ENCODE results near the gene ZNF655. TPM values are rescaled to one million over a fixed set of nuclear protein-coding genes. Genes with fewer than 3 reads are reported as not detected.

ZNF655 gene
- total and polyA plus RNA-seq, 2 of the 4 experiments (the other 2 are of a cell fraction): 49.6 to 54.7 TPM

DNA sequence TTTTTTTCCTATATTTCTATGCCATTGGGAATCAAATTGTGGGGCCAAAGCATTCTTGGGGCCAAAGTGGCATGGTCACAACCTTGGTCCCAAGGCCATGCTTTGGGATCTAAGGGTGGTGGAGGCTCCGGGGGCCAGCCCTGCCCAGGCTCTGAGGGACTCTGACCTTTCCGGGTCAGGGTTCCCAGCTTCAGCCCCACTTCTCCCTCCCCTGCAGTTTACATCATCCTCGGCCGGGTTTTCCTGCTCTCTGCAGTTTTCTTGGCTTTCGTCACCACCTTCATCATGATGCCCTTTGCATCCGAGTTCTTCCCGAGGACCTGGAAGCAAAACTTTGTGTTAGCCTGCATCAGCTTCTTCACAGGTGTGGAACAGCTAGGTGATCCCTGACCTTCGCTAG is 48.1 kb downstream of the ZNF655 start:
- H3K36me3 ChIP-seq (ENCODE audit: control insufficient read depth, insufficient read depth, low read length): no peaks in the 10 kb centered on the region
- BruUV-seq (replicated peaks): no TSS peak
- DNase-seq: no peak
- in situ Hi-C loops (cut with MboI; ENCODE audit: low sequenced_read_pairs) (no loop called here), dilution Hi-C loops (cut with HindIII; ENCODE audit: low sequenced_read_pairs, unreplicated experiment) (no loop called here), intact Hi-C loops (cut with micrococcal nuclease) (no loop called here)
- no peaks in the 10 kb centered on the region; the same call in 1 of the 2 replicates for H3K27me3 ChIP-seq (ENCODE audit: control insufficient read depth, insufficient read depth, low read length)
- no peaks in the 10 kb centered on the region for H3K4me1 ChIP-seq (ENCODE audit: control insufficient read depth, insufficient read depth, low read length)
- H2AK9ac ChIP-seq (replicated peaks; ENCODE audit: low read depth, low read length, poor library complexity): no peak overlapping the region
- no peak overlapping the region for H4K91ac ChIP-seq (ENCODE audit: insufficient read depth, low read depth, low read length)
- no peak overlapping the region for H3K18ac ChIP-seq (ENCODE audit: low read depth, low read length)
- H3K4me3 ChIP-seq (ENCODE audit: insufficient read depth, low read depth, low read length): no peak overlapping the region
- no peaks in the 10 kb centered on the region for H3K9me3 ChIP-seq (ENCODE audit: control insufficient read depth, insufficient read depth, low read length)
- no peak overlapping the region for H2AFZ ChIP-seq (replicated peaks; ENCODE audit: low read length, poor library complexity)
- no peak overlapping the region for H2BK5ac ChIP-seq (ENCODE audit: low read depth, low read length, poor library complexity, severe bottlenecking)
- no peaks in the 10 kb centered on the region; the same call in 1 of the 2 replicates for H3K9me1 ChIP-seq (ENCODE audit: insufficient read depth, low read length)
- 63% methylated on average over 2 of the region's 8 CpGs; no CpG with 5 or more reads in 1 of the 2 experiments for WGBS, 2 experiments (ENCODE audit: extremely low coverage in 2 of 2, insufficient read length in 1 of 2)
- H2AK5ac ChIP-seq (ENCODE audit: low read depth, low read length): no peak overlapping the region
- H4K20me1 ChIP-seq (ENCODE audit: insufficient read depth, low read length): no peaks in the 10 kb centered on the region
- no peak for TF ChIP-seq MXI1 (IDR thresholded peaks at IDR 0.05; ENCODE audit: borderline replicate concordance, low read depth, low read length)
- TF ChIP-seq RFX5 (IDR thresholded peaks at IDR 0.05; ENCODE audit: low read depth, low read length): no peak
- TF ChIP-seq MAZ (IDR thresholded peaks at IDR 0.05; ENCODE audit: borderline replicate concordance, low read depth, low read length): no peak
- no peak for TF ChIP-seq ELK1 (IDR thresholded peaks at IDR 0.05; ENCODE audit: borderline replicate concordance, low read depth, low read length)
- no peak for TF ChIP-seq SMC3 (IDR thresholded peaks at IDR 0.05; ENCODE audit: low read depth, low read length)
- TF ChIP-seq BHLHE40 (IDR thresholded peaks at IDR 0.05; ENCODE audit: low read depth, low read length): no peak
- no peak for TF ChIP-seq RAD21 (IDR thresholded peaks at IDR 0.05; ENCODE audit: low read length)
- no peak for TF ChIP-seq USF2 (IDR thresholded peaks at IDR 0.05; ENCODE audit: low read depth, low read length)
- TF ChIP-seq FOS (IDR thresholded peaks at IDR 0.05; ENCODE audit: low read depth, low read length): no peak
- TF ChIP-seq, protein P1, sequence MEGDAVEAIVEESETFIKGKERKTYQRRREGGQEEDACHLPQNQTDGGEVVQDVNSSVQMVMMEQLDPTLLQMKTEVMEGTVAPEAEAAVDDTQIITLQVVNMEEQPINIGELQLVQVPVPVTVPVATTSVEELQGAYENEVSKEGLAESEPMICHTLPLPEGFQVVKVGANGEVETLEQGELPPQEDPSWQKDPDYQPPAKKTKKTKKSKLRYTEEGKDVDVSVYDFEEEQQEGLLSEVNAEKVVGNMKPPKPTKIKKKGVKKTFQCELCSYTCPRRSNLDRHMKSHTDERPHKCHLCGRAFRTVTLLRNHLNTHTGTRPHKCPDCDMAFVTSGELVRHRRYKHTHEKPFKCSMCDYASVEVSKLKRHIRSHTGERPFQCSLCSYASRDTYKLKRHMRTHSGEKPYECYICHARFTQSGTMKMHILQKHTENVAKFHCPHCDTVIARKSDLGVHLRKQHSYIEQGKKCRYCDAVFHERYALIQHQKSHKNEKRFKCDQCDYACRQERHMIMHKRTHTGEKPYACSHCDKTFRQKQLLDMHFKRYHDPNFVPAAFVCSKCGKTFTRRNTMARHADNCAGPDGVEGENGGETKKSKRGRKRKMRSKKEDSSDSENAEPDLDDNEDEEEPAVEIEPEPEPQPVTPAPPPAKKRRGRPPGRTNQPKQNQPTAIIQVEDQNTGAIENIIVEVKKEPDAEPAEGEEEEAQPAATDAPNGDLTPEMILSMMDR (conservative IDR thresholded peaks at IDR 0.05; ENCODE audit: low read depth, low read length): no peak
- TF ChIP-seq POLR2A (IDR thresholded peaks at IDR 0.05; ENCODE audit: low read depth, low read length): no peak
- no peak for TF ChIP-seq RCOR1 (IDR thresholded peaks at IDR 0.05; ENCODE audit: insufficient replicate concordance, low read length)
- no peak for TF ChIP-seq NFE2L2 (IDR thresholded peaks at IDR 0.05; ENCODE audit: low read depth, low read length)
- TF ChIP-seq CHD1 (IDR thresholded peaks at IDR 0.05; ENCODE audit: low read depth, low read length): no peak
- no peak for TF ChIP-seq MAFK (IDR thresholded peaks at IDR 0.05; ENCODE audit: low read depth, low read length)
- TF ChIP-seq CEBPB (IDR thresholded peaks at IDR 0.05; ENCODE audit: low read depth, low read length): no peak
- H3K79me1 ChIP-seq (ENCODE audit: low read depth in 1 of 2, low read length in 2 of 2): no peaks in the 10 kb centered on the region
- H3K9ac ChIP-seq (ENCODE audit: low read depth, low read length): no peak overlapping the region
- no peak overlapping the region for H4K5ac ChIP-seq (ENCODE audit: low read depth, low read length)
- no peak overlapping the region for H3K23ac ChIP-seq (ENCODE audit: low read depth, low read length)
- no peak for ATAC-seq (ENCODE audit: low read depth)
- H2BK15ac ChIP-seq (ENCODE audit: low read depth, low read length): no peak overlapping the region
- H3K4me2 ChIP-seq (ENCODE audit: low read depth, low read length): no peak overlapping the region
- no peak overlapping the region for H2BK20ac ChIP-seq (ENCODE audit: low read depth, low read length)
- H3K4ac ChIP-seq (ENCODE audit: low read depth, low read length): no peak overlapping the region
- no peak overlapping the region for H3K56ac ChIP-seq (ENCODE audit: extremely low read depth, insufficient read depth, low read length)
- no peak overlapping the region for H3K14ac ChIP-seq (replicated peaks; ENCODE audit: low read depth, low read length)
- H3K27ac ChIP-seq (ENCODE audit: insufficient read depth, low read length): no peak overlapping the region
- ChIA-PET CTCF (interaction anchor here (0.6 kb wide), 1 partner anchor 249 kb away, joined by 4 read pairs; no protein-coding TSS in a partner anchor), POLR2A (ENCODE audit: unreplicated experiment) (no interaction called here)
- H2BK120ac ChIP-seq (ENCODE audit: low read depth, low read length): no peak overlapping the region
- H4K8ac ChIP-seq (ENCODE audit: low read depth in 2 of 2, low read length in 2 of 2): no peak overlapping the region

All from IMR-90 (cell line).